HCT116 (cell line): ENCODE data around the gene ZBTB21. TPM values are rescaled to one million over a fixed set of nuclear protein-coding genes. Genes with fewer than 3 reads are reported as not detected.

Source experiments
- ATAC-seq: fragments of 200-7000 bp; cut with Tn5 transposase; 2 replicates; pipeline ENCODE4 v1.9.1; 2020; ENCODE audit warnings: mild to moderate bottlenecking, moderate library complexity
- BruUV-seq: library from RNA; stranded (reverse); fragments of 400-500 nt; replicated peaks from 2 replicates; lab custom pipeline; 2021; lab: Mats Ljungman, UMichigan
- CTCF ChIA-PET: fragments of 300-600 bp; sonication (Branson Sonifier 250); formaldehyde crosslinking; loops from one replicate; lab custom pipeline; 2021; ENCODE audit warnings: antibody characterized with exemption; lab: Charles Lee
- POLR2A ChIA-PET: fragments of 300-600, 350-600 bp; sonication (Branson Sonifier 250); formaldehyde crosslinking; loops from one replicate; lab custom pipeline; 2021; ENCODE audit warnings: antibody characterized with exemption; lab: Charles Lee
- RAD21 ChIA-PET, 2 experiments: fragments of 300-600 bp; sonication (Branson Sonifier 250); formaldehyde crosslinking; loops; one replicate each; lab custom pipeline; 2023; ENCODE audit warnings: low total read pairs in 2 of 2; ENCODE audit not compliant: uncharacterized antibody in 2 of 2, unreplicated experiment in 2 of 2, low non-redundant PET in 1 of 2; lab: Charles Lee
- DNase-seq: peaks from one replicate; pipeline ENCODE4 v3.0.0-alpha.2; 2010; ENCODE audit warnings: low read depth, low spot score
- H2AFZ ChIP-seq: fragments of 200-600 bp; shearing (Covaris generic), sonication (generic); 2 replicates; pipeline ENCODE4 v1.6.1; 2017; ENCODE audit warnings: low read depth, mixed run types, mixed read lengths, antibody characterized with exemption, low read length; ENCODE audit not compliant: poor library complexity, severe bottlenecking
- H3K27ac ChIP-seq: 2 replicates; pipeline ENCODE4 v1.5.1; 2012; ENCODE audit warnings: low read depth, low read length
- H3K27me3 ChIP-seq: fragments of 200-600 bp; sonication (generic); 2 replicates; pipeline ENCODE4 v1.6.1; 2016; ENCODE audit warnings: mixed run types, low read length, mixed read lengths; ENCODE audit not compliant: insufficient read depth
- H3K36me3 ChIP-seq, 2 experiments: fragments of 200-500 bp in 1 of 2; fragments of 200-600 bp in 1 of 2; sonication (Bioruptor generic) in 1 of 2; sonication (generic) in 1 of 2; 2 replicates each; pipeline versions ENCODE4 v1.5.1 to v1.6.1; 2014 to 2016; ENCODE audit warnings: low read length in 2 of 2, inconsistent platforms in 1 of 2, mixed read lengths in 1 of 2, mixed run types in 1 of 2; ENCODE audit not compliant: insufficient read depth in 2 of 2, control insufficient read depth in 1 of 2
- H3K4me1 ChIP-seq, 2 experiments: fragments of 200-600 bp in 1 of 2; sonication (generic) in 1 of 2; 2 replicates each; pipeline versions ENCODE4 v1.5.1 to v1.6.1; 2012 to 2017; ENCODE audit warnings: low read length in 2 of 2, inconsistent platforms in 1 of 2, mild to moderate bottlenecking in 1 of 2, mixed read lengths in 1 of 2, mixed run types in 1 of 2, moderate library complexity in 1 of 2; ENCODE audit not compliant: insufficient read depth in 2 of 2, control insufficient read depth in 1 of 2
- H3K4me2 ChIP-seq: fragments of 200-600 bp; sonication (generic); 2 replicates; pipeline ENCODE4 v1.6.1; 2017; ENCODE audit warnings: mixed run types, low read length, mixed read lengths
- H3K4me3 ChIP-seq, 2 experiments: fragments of 200-600 bp in 1 of 2; sonication (generic) in 1 of 2; replicated peaks in 1 of 2; 2 replicates each; pipeline ENCODE4 v1.5.1; 2011 to 2016; ENCODE audit warnings: low read length in 2 of 2, control low read depth in 1 of 2, low read depth in 1 of 2, mild to moderate bottlenecking in 1 of 2, mixed read lengths in 1 of 2, mixed run types in 1 of 2
- H3K79me2 ChIP-seq: fragments of 200-600 bp; sonication (generic); 2 replicates; pipeline ENCODE4 v1.6.1; 2017; ENCODE audit warnings: mild to moderate bottlenecking, mixed run types, low read length, moderate library complexity, mixed read lengths; ENCODE audit not compliant: insufficient read depth
- H3K9ac ChIP-seq: fragments of 200-600 bp; sonication (generic); 2 replicates; pipeline ENCODE4 v1.6.1; 2016; ENCODE audit warnings: low read length, mixed read lengths
- H3K9me2 ChIP-seq: fragments of 200-600 bp; sonication (generic), shearing (Covaris generic); 2 replicates; pipeline ENCODE4 v1.6.1; 2017; ENCODE audit warnings: mixed run types, mild to moderate bottlenecking, moderate library complexity; ENCODE audit not compliant: insufficient read depth
- H3K9me3 ChIP-seq, 2 experiments: fragments of 200-500 bp in 1 of 2; fragments of 200-600 bp in 1 of 2; sonication (Bioruptor generic) in 1 of 2; sonication (generic) in 1 of 2; 2 replicates each; pipeline ENCODE4 v1.6.1; 2014 to 2017; ENCODE audit warnings: low read length in 2 of 2, mixed read lengths in 2 of 2, inconsistent platforms in 1 of 2, low read depth in 1 of 2, mild to moderate bottlenecking in 1 of 2, mixed run types in 1 of 2, moderate library complexity in 1 of 2; ENCODE audit not compliant: control insufficient read depth in 1 of 2, insufficient read depth in 1 of 2
- H4K20me1 ChIP-seq: fragments of 200-600 bp; sonication (generic), shearing (Covaris generic); 2 replicates; pipeline ENCODE4 v1.6.1; 2017; ENCODE audit warnings: mixed run types, mild to moderate bottlenecking, moderate library complexity; ENCODE audit not compliant: insufficient read depth
- CEBPB ChIP-seq: IDR thresholded peaks from 2 replicates; pipeline ENCODE4 v1.6.1; 2012; ENCODE audit warnings: low read depth
- EGR1 ChIP-seq: IDR thresholded peaks from 2 replicates; pipeline ENCODE4 v1.6.1; 2012; ENCODE audit warnings: low read depth
- ELF1 ChIP-seq: IDR thresholded peaks from 2 replicates; pipeline ENCODE4 v1.6.1; 2012; ENCODE audit warnings: low read depth, borderline replicate concordance
- EZH2 ChIP-seq: fragments of 200-600 bp; sonication (generic); IDR thresholded peaks from 2 replicates; pipeline ENCODE4 v1.6.1; 2017; ENCODE audit warnings: antibody characterized with exemption, mixed run types
- JUND ChIP-seq: IDR thresholded peaks from 2 replicates; pipeline ENCODE4 v1.6.1; 2012
- POLR2AphosphoS5 ChIP-seq: IDR thresholded peaks from 2 replicates; pipeline ENCODE4 v1.6.1; 2011; ENCODE audit warnings: mild to moderate bottlenecking, low read depth, low read length, moderate library complexity
- TCF7L2 ChIP-seq: IDR thresholded peaks from 2 replicates; pipeline ENCODE4 v1.7.0; 2011; ENCODE audit warnings: borderline replicate concordance, inconsistent platforms; ENCODE audit not compliant: insufficient read depth, insufficient read length; ENCODE audit errors: extremely low read depth
- ZNF274 ChIP-seq: fragments of 200-500 bp; sonication (Bioruptor generic); IDR thresholded peaks from 2 replicates; pipeline ENCODE4 v1.6.1; 2014; ENCODE audit warnings: mild to moderate bottlenecking, low read depth, low read length, inconsistent platforms
- intact Hi-C: fragments of 100-400 bp; cut with micrococcal nuclease; formaldehyde crosslinking; loops from 2 replicates; pipeline ENCODE4 v1.10.0; 2022
- total RNA-seq: library from RNA; stranded (reverse); gene quantifications from one replicate; pipeline ENCODE4 v1.2.1, GENCODE V29; 2021; ENCODE audit not compliant: unreplicated experiment
- TF ChIP-seq, protein P1 (sequence below): IDR thresholded peaks from 2 replicates; pipeline ENCODE4 v1.6.1; 2012
- TF ChIP-seq, protein P2 (sequence below): IDR thresholded peaks from 2 replicates; pipeline ENCODE4 v1.6.1; 2012; ENCODE audit warnings: low read depth
- TF ChIP-seq, protein P3 (sequence below), 3 experiments: fragments of 200-600 bp in 1 of 3; sonication (generic) in 1 of 3; IDR thresholded peaks in 2 of 3; conservative IDR thresholded peaks in 1 of 3; 2 replicates each; pipeline ENCODE4 v1.5.1; 2012 to 2017; ENCODE audit warnings: low read depth in 2 of 3, low read length in 2 of 3, antibody characterized with exemption in 1 of 3, borderline replicate concordance in 1 of 3, control low read depth in 1 of 3, mild to moderate bottlenecking in 1 of 3, mixed read lengths in 1 of 3, mixed run types in 1 of 3, moderate library complexity in 1 of 3; ENCODE audit not compliant: insufficient read depth in 1 of 3

ZBTB21 gene
- total RNA-seq, 1 experiment from 2014 or later: 28.7 TPM

DNA sequence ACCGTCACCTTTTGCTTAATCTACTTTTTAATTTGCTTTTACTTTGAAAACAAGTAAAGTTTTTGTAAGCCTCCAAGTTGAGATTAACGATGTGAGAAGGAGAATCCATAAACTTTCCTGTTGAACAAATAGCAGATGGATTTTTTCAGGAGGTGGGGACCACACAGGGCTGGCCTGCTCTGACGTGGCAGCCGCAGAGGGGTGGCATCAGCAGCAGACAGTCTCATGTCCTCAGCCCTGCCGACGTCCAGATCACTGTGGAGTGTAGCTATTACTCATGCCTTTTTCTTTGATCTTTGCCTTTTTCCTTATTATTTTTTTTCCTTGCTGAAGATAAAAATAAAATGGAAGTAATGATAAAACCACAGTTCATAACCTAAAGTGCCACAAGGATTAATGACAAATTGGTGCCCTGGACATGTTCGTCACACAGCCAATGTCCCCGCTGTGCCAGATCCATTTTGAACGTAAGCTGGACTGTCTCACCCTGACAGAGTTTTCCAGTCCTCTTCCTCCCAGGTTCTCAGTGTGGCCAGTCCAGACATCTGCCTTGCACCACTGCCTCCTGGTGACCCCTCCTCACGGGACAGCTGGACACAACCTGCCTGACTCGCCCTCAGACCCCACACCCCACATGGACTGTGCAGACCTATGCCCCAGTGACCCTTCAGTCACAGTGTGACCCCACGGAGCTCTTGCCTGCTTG is 15.4 kb upstream of the ZBTB21 start:
- Histone ChIP-seq H2AFZ (peak overlapping the region; percentile 16), H3K79me2 (no peaks in the 10 kb centered on the region), H3K36me3 (no peaks in the 10 kb centered on the region), H3K9me3 (no peaks in the 10 kb centered on the region; a peak in 1 of 4 replicates), H3K4me2 (no peak overlapping the region), H3K4me3 (no peak overlapping the region), H3K27ac (no peak overlapping the region), H3K9me2 (no peaks in the 10 kb centered on the region), H3K27me3 (0 out of 2 replicates have a peak, but pooled peaks cover 4% of the 10 kb centered on the region), H3K4me1 (peaks cover 0 to 5% of the 10 kb centered on the region in 2 experiments; a peak in 1 of 4 replicates), H3K9ac (no peak overlapping the region), H4K20me1 (no peaks in the 10 kb centered on the region)
- ChIA-PET POLR2A (interaction anchor here (1.2 kb wide), 1 partner anchor 14 kb away, joined by 3 read pairs; no protein-coding TSS in a partner anchor), CTCF (no interaction called here), RAD21 (no interaction called here)
- intact Hi-C loops: no loop called here
- TF ChIP-seq JUND (no peak), EZH2 (no peak), EGR1 (no peak), POLR2AphosphoS5 (no peak), TCF7L2 (no peak), ELF1 (no peak), CEBPB (no peak), ZNF274 (no peak)
- TF ChIP-seq, protein P1, sequence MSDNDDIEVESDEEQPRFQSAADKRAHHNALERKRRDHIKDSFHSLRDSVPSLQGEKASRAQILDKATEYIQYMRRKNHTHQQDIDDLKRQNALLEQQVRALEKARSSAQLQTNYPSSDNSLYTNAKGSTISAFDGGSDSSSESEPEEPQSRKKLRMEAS: no peak
- TF ChIP-seq, protein P2, sequence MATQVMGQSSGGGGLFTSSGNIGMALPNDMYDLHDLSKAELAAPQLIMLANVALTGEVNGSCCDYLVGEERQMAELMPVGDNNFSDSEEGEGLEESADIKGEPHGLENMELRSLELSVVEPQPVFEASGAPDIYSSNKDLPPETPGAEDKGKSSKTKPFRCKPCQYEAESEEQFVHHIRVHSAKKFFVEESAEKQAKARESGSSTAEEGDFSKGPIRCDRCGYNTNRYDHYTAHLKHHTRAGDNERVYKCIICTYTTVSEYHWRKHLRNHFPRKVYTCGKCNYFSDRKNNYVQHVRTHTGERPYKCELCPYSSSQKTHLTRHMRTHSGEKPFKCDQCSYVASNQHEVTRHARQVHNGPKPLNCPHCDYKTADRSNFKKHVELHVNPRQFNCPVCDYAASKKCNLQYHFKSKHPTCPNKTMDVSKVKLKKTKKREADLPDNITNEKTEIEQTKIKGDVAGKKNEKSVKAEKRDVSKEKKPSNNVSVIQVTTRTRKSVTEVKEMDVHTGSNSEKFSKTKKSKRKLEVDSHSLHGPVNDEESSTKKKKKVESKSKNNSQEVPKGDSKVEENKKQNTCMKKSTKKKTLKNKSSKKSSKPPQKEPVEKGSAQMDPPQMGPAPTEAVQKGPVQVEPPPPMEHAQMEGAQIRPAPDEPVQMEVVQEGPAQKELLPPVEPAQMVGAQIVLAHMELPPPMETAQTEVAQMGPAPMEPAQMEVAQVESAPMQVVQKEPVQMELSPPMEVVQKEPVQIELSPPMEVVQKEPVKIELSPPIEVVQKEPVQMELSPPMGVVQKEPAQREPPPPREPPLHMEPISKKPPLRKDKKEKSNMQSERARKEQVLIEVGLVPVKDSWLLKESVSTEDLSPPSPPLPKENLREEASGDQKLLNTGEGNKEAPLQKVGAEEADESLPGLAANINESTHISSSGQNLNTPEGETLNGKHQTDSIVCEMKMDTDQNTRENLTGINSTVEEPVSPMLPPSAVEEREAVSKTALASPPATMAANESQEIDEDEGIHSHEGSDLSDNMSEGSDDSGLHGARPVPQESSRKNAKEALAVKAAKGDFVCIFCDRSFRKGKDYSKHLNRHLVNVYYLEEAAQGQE: no peak
- TF ChIP-seq, protein P3, sequence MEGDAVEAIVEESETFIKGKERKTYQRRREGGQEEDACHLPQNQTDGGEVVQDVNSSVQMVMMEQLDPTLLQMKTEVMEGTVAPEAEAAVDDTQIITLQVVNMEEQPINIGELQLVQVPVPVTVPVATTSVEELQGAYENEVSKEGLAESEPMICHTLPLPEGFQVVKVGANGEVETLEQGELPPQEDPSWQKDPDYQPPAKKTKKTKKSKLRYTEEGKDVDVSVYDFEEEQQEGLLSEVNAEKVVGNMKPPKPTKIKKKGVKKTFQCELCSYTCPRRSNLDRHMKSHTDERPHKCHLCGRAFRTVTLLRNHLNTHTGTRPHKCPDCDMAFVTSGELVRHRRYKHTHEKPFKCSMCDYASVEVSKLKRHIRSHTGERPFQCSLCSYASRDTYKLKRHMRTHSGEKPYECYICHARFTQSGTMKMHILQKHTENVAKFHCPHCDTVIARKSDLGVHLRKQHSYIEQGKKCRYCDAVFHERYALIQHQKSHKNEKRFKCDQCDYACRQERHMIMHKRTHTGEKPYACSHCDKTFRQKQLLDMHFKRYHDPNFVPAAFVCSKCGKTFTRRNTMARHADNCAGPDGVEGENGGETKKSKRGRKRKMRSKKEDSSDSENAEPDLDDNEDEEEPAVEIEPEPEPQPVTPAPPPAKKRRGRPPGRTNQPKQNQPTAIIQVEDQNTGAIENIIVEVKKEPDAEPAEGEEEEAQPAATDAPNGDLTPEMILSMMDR (IDR thresholded peaks at IDR 0.05 in 2 of 3, conservative IDR thresholded peaks at IDR 0.05 in 1 of 3; ENCODE audit: borderline replicate concordance in 1 of 3, insufficient read depth in 1 of 3, low read depth in 2 of 3, low read length in 2 of 3): no peak
- BruUV-seq: no TSS peak
- DNase-seq (no peak), ATAC-seq (no peak)
